ENCODE measurements around the gene DCAF4L1.

The DCAF4L1 gene

DNA sequence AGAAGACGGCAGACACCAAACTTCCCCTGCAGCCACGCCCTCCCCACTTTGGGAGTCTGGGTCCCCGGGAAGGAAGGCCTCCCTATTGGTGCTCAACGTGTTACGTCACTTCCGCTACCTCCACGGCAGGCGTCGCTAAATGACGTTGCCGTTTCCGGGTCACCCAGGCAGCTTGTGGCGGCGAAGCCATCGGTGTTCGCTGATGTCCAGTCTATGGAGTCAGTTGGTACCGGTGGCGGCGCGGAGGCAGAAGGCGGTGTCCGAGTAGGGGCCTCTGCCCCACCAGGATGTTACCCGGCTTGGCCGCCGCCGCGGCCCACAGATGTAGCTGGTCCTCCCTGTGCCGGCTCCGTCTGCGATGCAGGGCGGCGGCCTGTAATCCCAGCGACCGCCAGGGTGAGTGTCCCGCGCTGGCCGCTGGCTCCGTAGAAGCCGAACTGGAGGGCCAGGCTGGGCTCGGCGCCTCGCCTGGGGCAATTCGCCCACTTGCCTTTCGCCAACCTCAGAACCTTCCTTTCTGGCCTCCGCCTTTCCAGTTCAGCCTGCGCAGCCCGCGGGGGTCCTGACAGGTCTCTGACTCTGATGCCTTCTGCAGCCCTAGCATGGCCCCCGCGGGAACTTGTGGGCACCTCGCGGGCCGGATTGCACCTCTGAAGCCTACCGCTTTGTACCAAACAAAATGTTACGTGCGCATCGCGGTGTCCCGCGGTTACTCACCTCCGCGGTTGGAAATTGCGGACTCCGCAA is 9.0 kb downstream of the DCAF4L1 start, which contains the start of gene SLC30A9:
Gene SLC30A9, plus strand, starts transcription at position 166 of the 747 bp plus-strand sequence. Its CDS starts 122 bp downstream, at position 288.
- DNase-seq = peak; percentile 97

DNA sequence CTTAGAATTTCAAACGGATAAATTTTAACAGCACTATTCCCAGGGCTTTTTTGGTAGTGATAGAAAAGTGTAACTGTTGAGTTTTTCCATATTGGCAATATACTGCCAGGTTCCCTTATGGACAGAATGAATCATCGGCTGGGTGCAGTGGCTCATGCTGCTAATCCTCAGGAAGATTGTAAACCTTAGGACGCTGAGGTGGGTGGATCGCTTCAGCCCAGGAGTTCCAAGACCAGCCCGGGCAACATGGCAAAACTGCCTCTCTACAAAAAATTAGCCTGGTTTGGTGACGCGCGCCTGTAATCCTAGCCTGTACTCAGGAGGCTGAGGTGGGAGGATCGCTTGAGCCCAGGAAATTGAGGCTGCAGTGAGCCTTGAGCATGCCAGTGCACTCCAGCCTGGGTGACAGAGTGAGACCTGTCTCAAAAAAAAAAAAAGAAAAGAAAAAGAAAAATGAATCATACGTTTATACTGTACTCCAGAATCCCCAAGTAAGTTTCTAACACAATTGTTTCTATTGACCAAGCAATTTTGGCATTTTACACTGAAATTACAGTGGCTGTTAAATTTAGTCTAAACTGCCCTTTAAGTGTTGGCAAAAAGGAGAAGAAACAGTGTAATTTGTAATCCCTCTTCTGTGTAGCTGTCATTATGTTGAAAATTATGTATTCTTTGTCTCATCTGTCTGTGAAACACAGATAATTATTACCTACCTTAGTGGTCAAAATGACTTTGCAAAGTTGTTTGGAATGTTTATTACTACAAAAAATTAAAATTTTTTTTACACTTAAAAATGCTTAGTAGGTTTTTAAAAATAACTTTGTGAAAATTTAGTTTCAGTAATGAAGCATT is 10.6 kb downstream of the DCAF4L1 start:
- DNase-seq = no peak

DNA sequence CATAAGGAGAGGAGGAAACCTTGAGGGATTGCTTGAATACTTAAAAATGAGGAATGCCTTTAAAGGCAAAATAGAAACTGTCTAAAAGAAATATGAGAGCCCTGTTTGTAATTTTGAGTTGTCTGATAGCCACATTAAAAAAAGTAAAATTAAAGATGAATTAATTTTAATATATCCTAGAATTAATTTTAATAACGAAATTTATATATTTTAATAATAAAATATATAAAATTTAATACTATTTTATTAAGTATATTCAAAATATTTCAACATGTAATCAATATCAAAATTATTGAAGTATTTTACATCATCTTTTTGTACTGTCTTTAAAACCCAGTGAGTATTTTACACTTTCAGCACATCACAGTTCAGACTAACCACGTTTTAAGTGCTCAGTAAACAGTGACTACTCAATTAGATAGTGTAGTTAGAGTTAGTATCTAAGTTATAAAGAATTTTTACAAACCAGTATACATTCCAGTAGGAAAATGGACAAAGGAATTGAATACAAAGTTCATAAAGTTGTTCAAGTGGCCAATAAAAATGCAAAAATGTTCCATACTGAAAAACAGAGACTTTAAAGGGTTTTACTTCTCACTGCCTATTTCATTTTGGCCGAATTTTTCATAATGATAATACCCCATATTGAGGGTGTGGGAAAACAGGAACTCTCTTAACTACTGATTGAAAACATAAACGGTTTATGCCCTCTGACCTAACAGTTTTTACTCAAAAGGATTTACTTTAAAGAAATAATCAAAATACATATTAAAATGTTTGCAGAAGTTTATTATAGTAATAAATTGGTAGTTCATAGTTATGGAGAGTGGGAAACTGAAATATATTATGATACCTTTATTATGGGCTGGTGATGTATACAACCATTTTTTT is 11.7 kb downstream of the DCAF4L1 start:
- DNase-seq = no peak

DNA sequence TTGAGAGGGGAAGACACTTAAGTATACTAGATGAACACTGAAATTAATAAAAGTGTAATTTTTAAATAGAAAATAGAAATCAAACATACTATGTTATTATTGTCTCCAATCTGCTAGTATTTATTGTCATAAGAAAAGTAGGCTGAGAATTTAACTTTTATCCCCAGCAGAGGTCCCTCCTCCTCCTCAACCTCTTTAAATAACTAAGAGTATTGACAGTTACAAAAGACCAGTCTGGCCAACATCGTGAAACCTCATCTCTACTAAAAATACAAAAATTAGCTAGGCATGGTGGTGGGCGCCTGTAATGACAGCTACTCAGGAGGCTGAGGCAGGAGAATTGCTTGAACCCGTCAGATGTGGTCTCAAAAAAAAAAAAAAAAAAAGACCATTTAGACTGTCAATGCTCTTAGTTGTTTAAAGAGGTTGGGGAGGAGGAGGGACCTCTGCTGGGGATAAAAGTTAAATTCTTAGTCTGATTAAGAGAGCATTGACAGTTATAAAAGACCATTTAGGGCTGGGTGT is 13.0 kb downstream of the DCAF4L1 start:
- DNase-seq = no peak

DNA sequence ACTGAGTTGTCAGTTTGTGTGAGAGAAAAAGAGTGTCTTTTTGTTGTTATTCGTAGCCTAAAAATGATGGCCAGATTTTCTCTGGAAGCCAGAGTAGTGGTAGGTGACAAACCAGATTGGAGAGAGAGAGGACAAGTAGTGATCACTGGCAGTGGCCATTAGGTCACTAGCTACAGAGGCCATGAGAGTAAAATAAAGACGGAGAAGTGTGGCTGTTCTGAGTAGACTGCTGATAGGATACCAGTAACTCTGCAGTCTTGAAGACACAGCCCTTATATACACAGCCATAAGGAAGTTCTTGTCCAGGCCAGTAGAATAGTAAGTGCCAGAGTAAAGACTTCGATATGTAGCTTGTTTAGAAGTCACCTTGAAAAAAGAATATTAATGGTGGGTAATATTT is 16.5 kb downstream of the DCAF4L1 start:
- DNase-seq = no peak

DNA sequence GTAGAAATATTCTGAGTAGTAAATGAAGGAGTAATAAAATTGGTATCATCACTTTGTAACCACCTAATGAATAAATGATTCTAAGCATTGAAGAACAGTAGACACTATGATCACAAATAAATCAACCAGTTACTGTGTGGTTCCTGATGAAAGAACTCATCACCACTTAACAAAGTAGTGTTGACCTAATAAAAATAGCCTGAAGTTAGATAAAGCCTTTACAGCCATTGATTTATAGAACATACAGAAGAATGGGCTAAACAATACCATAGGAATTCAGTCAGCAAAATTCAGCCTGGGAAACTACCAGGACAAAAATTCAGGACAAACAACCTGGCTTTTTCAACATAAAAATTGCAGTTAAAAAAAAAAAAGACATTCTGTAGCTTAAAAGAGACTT is 17.8 kb downstream of the DCAF4L1 start:
- no peak for DNase-seq

DNA sequence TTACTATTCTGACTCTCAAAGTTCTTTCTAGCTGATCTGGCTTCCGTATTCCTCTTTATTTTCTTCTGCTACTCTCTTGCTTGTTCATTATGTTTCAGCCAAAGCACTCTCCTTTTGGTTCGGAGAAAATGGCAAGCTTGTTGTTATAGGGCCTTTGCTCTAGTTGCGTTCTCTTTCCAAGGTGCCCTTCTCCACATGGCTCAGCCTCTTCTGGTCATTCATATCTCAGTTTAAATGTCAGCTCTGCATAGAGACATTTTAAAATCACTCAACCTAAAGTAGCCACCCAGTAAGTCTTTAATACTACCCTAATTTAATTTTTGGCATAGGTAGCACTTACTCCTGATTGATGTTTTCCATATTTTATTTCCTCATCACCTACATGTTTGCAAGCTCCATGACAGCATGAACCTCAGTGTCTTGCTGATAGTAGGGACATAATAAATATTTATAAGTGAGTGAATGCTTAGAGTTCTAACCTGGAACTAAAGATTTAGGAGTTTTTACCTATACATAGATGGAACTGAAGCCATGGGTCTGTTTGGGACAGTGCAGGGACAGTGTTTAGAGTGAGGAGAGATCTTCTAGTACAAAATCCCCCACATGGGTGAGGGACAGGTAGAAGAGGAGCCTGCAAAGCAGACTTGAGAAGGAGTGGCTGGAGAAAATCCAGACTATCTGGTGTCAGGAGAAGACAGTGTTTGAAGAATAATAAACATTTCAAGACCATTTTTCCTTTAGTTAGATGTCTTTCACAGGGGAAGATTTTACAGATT is 26.6 kb downstream of the DCAF4L1 start:
- DNase-seq = no peak

DNA sequence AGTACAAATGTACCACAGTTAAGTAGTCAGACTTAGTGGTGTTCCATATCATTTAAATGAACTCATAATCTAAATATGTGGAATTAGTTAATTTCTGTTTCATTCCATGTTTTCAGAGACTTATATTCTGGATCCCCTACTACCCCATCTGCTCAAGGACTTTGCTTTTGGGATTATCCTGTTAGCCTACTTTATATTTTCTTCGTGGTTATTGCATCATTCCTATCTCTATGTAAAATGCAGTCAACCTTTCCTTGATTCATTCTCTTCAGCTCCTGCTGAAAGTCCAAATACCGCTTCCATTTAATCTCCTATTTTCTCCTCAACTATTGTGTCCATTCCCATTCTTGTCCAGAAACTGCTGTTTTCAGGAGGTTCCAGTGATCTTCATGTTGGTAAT is 33.9 kb downstream of the DCAF4L1 start:
- no peak for DNase-seq

DNA sequence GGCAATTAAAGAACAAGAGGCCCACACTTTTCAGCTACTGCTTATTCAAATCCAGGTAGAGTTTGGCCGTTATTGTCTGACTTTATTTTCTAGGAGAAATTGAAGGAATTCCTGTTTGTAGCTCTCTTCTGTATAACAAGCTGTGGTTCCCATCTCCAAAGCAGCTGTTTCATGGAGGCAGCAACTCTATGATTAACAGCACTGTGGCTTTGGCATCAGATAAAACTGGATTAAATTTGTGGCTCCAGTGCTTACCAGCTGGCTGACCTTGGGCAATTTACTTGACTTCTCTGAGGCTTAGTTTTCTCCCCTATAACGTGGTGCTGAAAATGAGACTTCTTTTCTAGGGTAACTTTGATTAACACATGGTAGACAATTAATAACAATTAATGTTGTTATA is 36.9 kb downstream of the DCAF4L1 start:
- no peak for DNase-seq

Measured in activated effector memory CD4-positive, alpha-beta T cell treated with anti-CD3 and anti-CD28 coated beads, Interleukin-2, amount 50 U/mL, for 16 hours (primary cell).